ENCODE measurements around the gene ETV6. TPM values are rescaled to one million over a fixed set of nuclear protein-coding genes. Genes with fewer than 3 reads are reported as not detected.

The ETV6 gene
- total and polyA plus RNA-seq, 2 of the 8 experiments (the other 6 are each of a cell fraction or from before 2014, with no cell fraction given) = 5.5 to 23.9 TPM

GRCh38 chr12:11618046-11618445 lies 31.4 kb upstream of the ETV6 start:
- FAIRE-seq (no peak), DNase-seq (ENCODE audit: low read depth in 1 of 2, low spot score in 2 of 2) (no peak)
- Histone ChIP-seq H3K23ac (ENCODE audit: insufficient read length) (no peak overlapping the region), H2AFZ (ENCODE audit: low read length) (no peak overlapping the region), H4K5ac (ENCODE audit: insufficient read length, low read depth, low read length) (no peak overlapping the region), H2BK12ac (ENCODE audit: low read depth, low read length) (no peak overlapping the region), H3K36me3 (ENCODE audit: control insufficient read depth in 2 of 4, insufficient read depth in 4 of 4, low read length in 3 of 4) (no peaks in the 10 kb centered on the region; a peak in 1 of 8 replicates), H3K14ac (ENCODE audit: insufficient read length) (no peak overlapping the region), H4K20me1 (replicated peaks in 1 of 2; ENCODE audit: control insufficient read depth in 1 of 2, insufficient read depth in 2 of 2, low read length in 2 of 2) (no peaks in the 10 kb centered on the region), H3K9me3 (ENCODE audit: insufficient read depth in 2 of 2, low read depth in 1 of 2, low read length in 1 of 2) (no peaks in the 10 kb centered on the region), H2BK15ac (ENCODE audit: low read length) (no peak overlapping the region), H4K8ac (ENCODE audit: extremely low read depth, insufficient read depth, low read length) (no peak overlapping the region), H3K4ac (replicated peaks; ENCODE audit: insufficient read length, low read depth, low read length) (no peak overlapping the region), H3K4me2 (ENCODE audit: insufficient read depth in 1 of 2, low read depth in 2 of 2, low read length in 2 of 2) (no peak overlapping the region), H2AK5ac (ENCODE audit: low read depth, low read length) (no peak overlapping the region), H3K9ac (replicated peaks in 1 of 4; ENCODE audit: extremely low read depth in 1 of 4, low read depth in 3 of 4, low read length in 3 of 4) (no peak overlapping the region), H2BK20ac (ENCODE audit: low read length) (no peak overlapping the region), H2BK120ac (replicated peaks; ENCODE audit: low read depth, low read length) (no peak overlapping the region), H3K4me3 (ENCODE audit: extremely low read depth in 1 of 4, insufficient read depth in 2 of 4, low read depth in 3 of 4, low read length in 4 of 4) (no peak overlapping the region), H3K23me2 (ENCODE audit: low read depth, low read length) (no peaks in the 10 kb centered on the region), H3K18ac (ENCODE audit: extremely low read depth, low read length) (no peak overlapping the region), H4K91ac (replicated peaks; ENCODE audit: insufficient read length, low read length) (no peak overlapping the region), H3K79me2 (ENCODE audit: control insufficient read depth in 1 of 2, insufficient read depth in 2 of 2, low read length in 2 of 2) (peaks cover 6 to 66% of the 10 kb centered on the region in 2 experiments; a peak in 3 of 4 replicates), H2BK5ac (ENCODE audit: low read depth, low read length) (no peak overlapping the region), H3K56ac (replicated peaks; ENCODE audit: insufficient read length, low read depth, low read length) (no peak overlapping the region), H3K79me1 (ENCODE audit: low read depth, low read length) (peaks cover 2% of the 10 kb centered on the region; the same call in 1 of the 2 replicates), H3K4me1 (replicated peaks in 1 of 4; ENCODE audit: control insufficient read depth in 3 of 4, insufficient read depth in 4 of 4, low read length in 3 of 4) (peaks cover 2 to 15% (median 10%) of the 10 kb centered on the region in 4 experiments; a peak in 6 of 7 replicates), H3K27ac (ENCODE audit: low read depth, low read length) (no peak overlapping the region), H3K27me3 (replicated peaks in 1 of 4; ENCODE audit: control insufficient read depth in 3 of 4, extremely low read depth in 1 of 4, insufficient read depth in 3 of 4, low read length in 3 of 4) (no peaks in the 10 kb centered on the region)
- CTCF ChIA-PET (ENCODE audit: partially characterized antibody) = interaction anchor here (1.5 to 1.6 kb wide), 2 partner anchors 8 to 37 kb away, joined by 5 to 6 read pairs; no protein-coding TSS in a partner anchor
- POLR2A ChIA-PET (ENCODE audit: partially characterized antibody) = interaction anchor here (0.8 to 1.9 kb wide), 6 partner anchors 9 to 21 kb away, joined by 3 to 8 read pairs (median 3); no protein-coding TSS in a partner anchor
- TF ChIP-seq MAFK (IDR thresholded peaks at IDR 0.05; ENCODE audit: low read depth, low read length) = no peak
- TF ChIP-seq CHD1 (IDR thresholded peaks at IDR 0.05; ENCODE audit: low read depth, low read length) = no peak
- TF ChIP-seq SP1 (IDR thresholded peaks at IDR 0.05; ENCODE audit: low read depth, low read length) = no peak
- no peak for TF ChIP-seq CTBP2 (IDR thresholded peaks at IDR 0.05; ENCODE audit: borderline replicate concordance, insufficient read depth, insufficient read length, low read length)
- no peak for TF ChIP-seq POLR2AphosphoS5 (IDR thresholded peaks at IDR 0.05; ENCODE audit: low read depth, low read length)
- TF ChIP-seq KDM1A (IDR thresholded peaks at IDR 0.05; ENCODE audit: borderline replicate concordance, low read length) = no peak
- TF ChIP-seq SIX5 (IDR thresholded peaks at IDR 0.05; ENCODE audit: low read depth, low read length) = no peak
- TF ChIP-seq RAD21 (IDR thresholded peaks at IDR 0.05 in 1 of 2, conservative IDR thresholded peaks at IDR 0.05 in 1 of 2; ENCODE audit: low read depth in 2 of 2, low read length in 2 of 2) = no peak
- no peak for TF ChIP-seq SAP30 (IDR thresholded peaks at IDR 0.05; ENCODE audit: insufficient read depth, insufficient replicate concordance, low read length)
- TF ChIP-seq, protein P1, sequence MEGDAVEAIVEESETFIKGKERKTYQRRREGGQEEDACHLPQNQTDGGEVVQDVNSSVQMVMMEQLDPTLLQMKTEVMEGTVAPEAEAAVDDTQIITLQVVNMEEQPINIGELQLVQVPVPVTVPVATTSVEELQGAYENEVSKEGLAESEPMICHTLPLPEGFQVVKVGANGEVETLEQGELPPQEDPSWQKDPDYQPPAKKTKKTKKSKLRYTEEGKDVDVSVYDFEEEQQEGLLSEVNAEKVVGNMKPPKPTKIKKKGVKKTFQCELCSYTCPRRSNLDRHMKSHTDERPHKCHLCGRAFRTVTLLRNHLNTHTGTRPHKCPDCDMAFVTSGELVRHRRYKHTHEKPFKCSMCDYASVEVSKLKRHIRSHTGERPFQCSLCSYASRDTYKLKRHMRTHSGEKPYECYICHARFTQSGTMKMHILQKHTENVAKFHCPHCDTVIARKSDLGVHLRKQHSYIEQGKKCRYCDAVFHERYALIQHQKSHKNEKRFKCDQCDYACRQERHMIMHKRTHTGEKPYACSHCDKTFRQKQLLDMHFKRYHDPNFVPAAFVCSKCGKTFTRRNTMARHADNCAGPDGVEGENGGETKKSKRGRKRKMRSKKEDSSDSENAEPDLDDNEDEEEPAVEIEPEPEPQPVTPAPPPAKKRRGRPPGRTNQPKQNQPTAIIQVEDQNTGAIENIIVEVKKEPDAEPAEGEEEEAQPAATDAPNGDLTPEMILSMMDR (IDR thresholded peaks at IDR 0.05; ENCODE audit: control extremely low read depth in 1 of 3, insufficient read depth in 1 of 3, low read depth in 1 of 3, low read length in 3 of 3) = no peak
- no peak for TF ChIP-seq RBBP5 (IDR thresholded peaks at IDR 0.05; ENCODE audit: borderline replicate concordance, low read depth, low read length)
- TF ChIP-seq GTF2F1 (IDR thresholded peaks at IDR 0.05; ENCODE audit: borderline replicate concordance, low read depth, low read length) = no peak

Measured in H1 (cell line).